Kidney (tissue), 14 donors: ENCODE results near the gene SUDS3. TPM values are rescaled to one million over a fixed set of nuclear protein-coding genes. Genes with fewer than 3 reads are reported as not detected.

ENCODE experiments used
- DNase-seq, 5 donors: peaks; one replicate each; pipeline ENCODE4 v3.0.0-alpha.2; 2013 to 2020
- FAIRE-seq: peaks from 2 replicates; lab custom pipeline; 2012; peaks lifted over from hg19 to GRCh38; lab: Jason Lieb, UNC
- H3K27ac ChIP-seq, 2 donors: one replicate each; pipeline ENCODE4 v1.7.0; 2013; ENCODE audit warnings: low read depth in 2 of 2, low read length in 2 of 2, inconsistent platforms in 1 of 2
- H3K27me3 ChIP-seq: one replicate; pipeline ENCODE4 v1.7.1; 2013; ENCODE audit warnings: low read length, inconsistent platforms; ENCODE audit not compliant: control insufficient read depth, insufficient read depth
- H3K36me3 ChIP-seq, 3 donors: one replicate each; pipeline versions ENCODE4 v1.7.0 to v1.7.1; 2013; ENCODE audit warnings: low read length in 3 of 3, control low read depth in 1 of 3, inconsistent platforms in 1 of 3; ENCODE audit not compliant: insufficient read depth in 3 of 3, control insufficient read depth in 2 of 3
- H3K4me1 ChIP-seq, 3 donors: one replicate each; pipeline versions ENCODE4 v1.7.0 to v1.7.1; 2013; ENCODE audit warnings: low read length in 3 of 3, inconsistent platforms in 1 of 3, low read depth in 1 of 3; ENCODE audit not compliant: control insufficient read depth in 2 of 3, insufficient read depth in 2 of 3
- H3K4me3 ChIP-seq, 3 donors: one replicate each; pipeline versions ENCODE4 v1.7.0 to v1.8.1; 2013; ENCODE audit warnings: low read length in 3 of 3, control low read depth in 1 of 3, inconsistent platforms in 1 of 3
- H3K9ac ChIP-seq, 3 donors: one replicate each; pipeline versions ENCODE4 v1.7.0 to v1.7.1; 2013; ENCODE audit warnings: low read length in 3 of 3, control low read depth in 1 of 3, inconsistent platforms in 1 of 3
- H3K9me3 ChIP-seq, 3 donors: one replicate each; pipeline versions ENCODE4 v1.7.0 to v1.7.1; 2013; ENCODE audit warnings: low read length in 3 of 3, control low read depth in 1 of 3, inconsistent platforms in 1 of 3; ENCODE audit not compliant: control insufficient read depth in 2 of 3, insufficient read depth in 1 of 3
- intact Hi-C: fragments of 100-400 bp; cut with DNase I; formaldehyde crosslinking; loops from one replicate; pipeline ENCODE4 v1.11.1; 2022
- polyA plus RNA-seq: library from polyadenylated mRNA; stranded (reverse); fragments of 350-450 nt; fragmentation: Illumina TruSeq; extraction: RNeasy Lipid Tissue Mini Kit (QIAGEN cat#74804); gene quantifications from one replicate; pipeline ENCODE4 v1.2.3, GENCODE V29; 2014; ENCODE audit warnings: low read depth, low replicate concordance; ENCODE audit not compliant: insufficient read depth
- total RNA-seq: library from RNA; stranded (reverse); fragmentation: NEBNext Ultra II Directional; extraction: Animal tissue kit (Norgen Biotek cat#: 25700); gene quantifications from one replicate; pipeline ENCODE4 v1.2.1, GENCODE V29; 2021
- TF ChIP-seq, protein P1 (sequence below): IDR thresholded peaks from 3 replicates; pipeline ENCODE4 v1.5.1; 2012; ENCODE audit warnings: mild to moderate bottlenecking, moderate library complexity, borderline replicate concordance; ENCODE audit not compliant: insufficient read depth; ENCODE audit errors: extremely low read depth
- donor health status: control.
- donor health status: control.
- donor health status: control.
- donor health status: control.
- donor health status: control.
- donor health status: DM: yes; HTN: yes; CAD: no.
- donor health status: Normal renal cell carcinoma (clear cell type).

The SUDS3 gene
- total and polyA plus RNA-seq, 2 donors from 2014 or later = 14.9 to 29.0 TPM

DNA sequence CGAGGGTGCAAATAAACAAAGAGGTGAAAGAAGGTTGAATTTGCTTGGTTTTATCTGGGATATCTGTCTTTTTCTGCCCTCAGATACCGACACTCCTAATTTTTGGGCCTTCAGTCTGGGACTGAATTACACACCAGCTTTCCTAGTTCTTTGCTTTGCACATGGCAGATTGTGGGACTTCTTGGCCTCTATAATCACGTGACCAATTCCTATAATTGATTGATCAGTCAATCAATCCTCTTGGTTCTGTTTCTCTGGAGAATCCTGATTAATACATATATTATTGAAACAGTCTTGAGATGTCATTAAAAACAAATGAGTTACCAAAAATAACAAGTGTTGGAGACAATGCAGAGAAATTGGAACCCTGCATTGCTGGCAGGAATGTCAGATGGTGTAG, 62.7 kb downstream of the SUDS3 start:
- Histone ChIP-seq H3K4me1 (no peaks in the 10 kb centered on the region), H3K9me3 (no peaks in the 10 kb centered on the region), H3K36me3 (no peaks in the 10 kb centered on the region), H3K9ac (no peak overlapping the region), H3K27me3 (no peaks in the 10 kb centered on the region), H3K4me3 (no peak overlapping the region), H3K27ac (no peak overlapping the region)
- intact Hi-C loops = no loop called here
- no peak for DNase-seq
- no peak for FAIRE-seq
- TF ChIP-seq, protein P1, sequence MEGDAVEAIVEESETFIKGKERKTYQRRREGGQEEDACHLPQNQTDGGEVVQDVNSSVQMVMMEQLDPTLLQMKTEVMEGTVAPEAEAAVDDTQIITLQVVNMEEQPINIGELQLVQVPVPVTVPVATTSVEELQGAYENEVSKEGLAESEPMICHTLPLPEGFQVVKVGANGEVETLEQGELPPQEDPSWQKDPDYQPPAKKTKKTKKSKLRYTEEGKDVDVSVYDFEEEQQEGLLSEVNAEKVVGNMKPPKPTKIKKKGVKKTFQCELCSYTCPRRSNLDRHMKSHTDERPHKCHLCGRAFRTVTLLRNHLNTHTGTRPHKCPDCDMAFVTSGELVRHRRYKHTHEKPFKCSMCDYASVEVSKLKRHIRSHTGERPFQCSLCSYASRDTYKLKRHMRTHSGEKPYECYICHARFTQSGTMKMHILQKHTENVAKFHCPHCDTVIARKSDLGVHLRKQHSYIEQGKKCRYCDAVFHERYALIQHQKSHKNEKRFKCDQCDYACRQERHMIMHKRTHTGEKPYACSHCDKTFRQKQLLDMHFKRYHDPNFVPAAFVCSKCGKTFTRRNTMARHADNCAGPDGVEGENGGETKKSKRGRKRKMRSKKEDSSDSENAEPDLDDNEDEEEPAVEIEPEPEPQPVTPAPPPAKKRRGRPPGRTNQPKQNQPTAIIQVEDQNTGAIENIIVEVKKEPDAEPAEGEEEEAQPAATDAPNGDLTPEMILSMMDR = no peak

DNA sequence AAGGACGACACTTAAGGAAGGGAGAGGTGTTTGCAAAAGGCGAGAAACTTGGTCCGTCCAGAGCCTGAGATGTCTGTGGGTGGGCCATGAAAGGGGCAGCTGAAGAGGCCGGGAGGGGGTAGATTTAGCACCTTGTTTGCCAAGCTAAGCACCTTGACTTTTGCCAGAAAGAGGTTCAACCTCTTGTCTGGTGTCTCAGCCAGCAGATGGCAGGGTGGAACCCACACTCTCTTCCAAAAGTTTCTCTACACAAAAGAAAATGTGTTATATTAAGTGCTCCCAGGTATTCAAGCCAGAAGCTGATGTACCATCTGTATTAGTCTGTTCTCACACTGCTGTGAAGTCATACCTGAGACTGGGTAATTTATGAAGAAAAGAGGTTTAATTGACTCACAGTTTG, 69.9 kb downstream of the SUDS3 start:
- no peak for FAIRE-seq
- DNase-seq = no peak
- H3K4me3 ChIP-seq = no peak overlapping the region
- no peaks in the 10 kb centered on the region for H3K9me3 ChIP-seq
- intact Hi-C loops = no loop called here
- TF ChIP-seq, protein P1 = no peak
- H3K4me1 ChIP-seq = no peaks in the 10 kb centered on the region
- H3K9ac ChIP-seq = no peak overlapping the region
- H3K36me3 ChIP-seq = no peaks in the 10 kb centered on the region
- no peak overlapping the region for H3K27ac ChIP-seq
- H3K27me3 ChIP-seq = no peaks in the 10 kb centered on the region

DNA sequence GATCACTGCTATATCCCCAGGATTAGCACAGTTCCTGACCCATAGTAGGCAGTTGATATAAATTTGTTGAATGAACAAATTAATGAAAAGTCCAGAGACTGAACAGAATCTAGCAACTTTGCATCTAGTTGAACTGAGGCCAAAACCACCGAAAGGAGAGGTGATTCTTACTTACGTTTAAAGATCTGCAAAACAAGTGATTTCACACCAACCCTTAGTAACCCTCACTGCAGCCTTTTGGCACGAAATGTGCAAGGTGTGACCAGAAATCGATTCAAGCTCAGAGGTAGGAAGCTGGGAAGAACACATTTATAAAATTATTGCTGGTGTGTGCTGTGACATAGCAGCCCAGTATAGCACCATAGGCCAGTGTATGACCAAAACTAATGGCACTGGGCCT, 70.8 kb downstream of the SUDS3 start:
- Histone ChIP-seq H3K9ac (no peak overlapping the region), H3K4me1 (no peaks in the 10 kb centered on the region), H3K9me3 (no peaks in the 10 kb centered on the region), H3K4me3 (no peak overlapping the region), H3K36me3 (no peaks in the 10 kb centered on the region), H3K27me3 (no peaks in the 10 kb centered on the region), H3K27ac (no peak overlapping the region)
- intact Hi-C loops = no loop called here
- FAIRE-seq (no peak), DNase-seq (no peak)
- TF ChIP-seq, protein P1 = no peak

DNA sequence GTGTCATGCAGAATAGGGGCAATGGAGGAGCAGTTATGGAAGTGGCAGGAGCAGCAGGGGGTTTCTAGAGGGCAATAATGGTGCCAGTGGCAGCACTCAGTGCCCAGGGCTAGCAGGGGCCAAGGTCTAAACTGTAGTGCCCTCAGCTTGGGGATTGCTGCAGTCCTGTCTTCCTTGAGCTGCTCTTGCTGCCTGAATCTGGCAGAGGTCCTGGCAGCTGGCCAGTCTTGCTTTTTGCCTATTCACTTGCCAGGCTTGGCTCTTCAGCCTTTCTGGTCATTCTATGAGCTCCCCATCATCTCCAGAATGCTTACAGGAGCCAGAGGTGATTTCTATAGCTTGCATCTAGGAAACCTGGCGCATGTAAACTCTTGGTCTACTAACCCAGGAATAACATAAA, 72.0 kb downstream of the SUDS3 start:
- DNase-seq = no peak
- H3K27ac ChIP-seq = no peak overlapping the region
- H3K4me1 ChIP-seq = no peaks in the 10 kb centered on the region
- intact Hi-C loops = no loop called here
- TF ChIP-seq, protein P1 = no peak
- FAIRE-seq = no peak
- H3K9me3 ChIP-seq = no peaks in the 10 kb centered on the region
- H3K4me3 ChIP-seq = no peak overlapping the region
- no peak overlapping the region for H3K9ac ChIP-seq
- no peaks in the 10 kb centered on the region for H3K36me3 ChIP-seq
- H3K27me3 ChIP-seq = no peaks in the 10 kb centered on the region
